Spleen (tissue), 11 donors: ENCODE data around the gene KLHL22. TPM values are rescaled to one million over a fixed set of nuclear protein-coding genes. Genes with fewer than 3 reads are reported as not detected.
"Not testable (repeated sequence)": the region's sequence is repeated elsewhere in the genome, so short reads cannot be mapped to it uniquely, and the experiment has no call there.

Experiments used
- DNase-seq: peaks from one replicate; pipeline ENCODE4 v3.0.0-alpha.2; 2020
- H3K27ac ChIP-seq, 8 donors: fragments of 200-600 bp; sonication (generic) in 7 of 8; 1 replicate in 4 of 8; 2 replicates in 4 of 8; pipeline versions ENCODE4 v1.5.0 to v1.8.0; 2016 to 2021; ENCODE audit warnings: inconsistent platforms in 4 of 8, mild to moderate bottlenecking in 4 of 8, moderate library complexity in 1 of 8
- H3K27me3 ChIP-seq, 7 donors: fragments of 200-600 bp; sonication (generic) in 6 of 7; replicated peaks in 1 of 7; 1 replicate in 4 of 7; 2 replicates in 3 of 7; pipeline versions ENCODE4 v1.5.0 to v1.8.0; 2016 to 2021; ENCODE audit warnings: inconsistent platforms in 3 of 7, mild to moderate bottlenecking in 1 of 7
- H3K36me3 ChIP-seq, 6 donors: fragments of 200-600 bp; sonication (generic) in 5 of 6; 1 replicate in 4 of 6; 2 replicates in 2 of 6; pipeline versions ENCODE4 v1.5.0 to v1.8.0; 2016 to 2021; ENCODE audit warnings: inconsistent platforms in 2 of 6
- H3K4me1 ChIP-seq, 6 donors: fragments of 200-600 bp; sonication (generic) in 5 of 6; 1 replicate in 3 of 6; 2 replicates in 3 of 6; pipeline versions ENCODE4 v1.5.0 to v1.8.0; 2016 to 2021; ENCODE audit warnings: inconsistent platforms in 3 of 6
- H3K4me3 ChIP-seq, 8 donors: fragments of 200-600 bp; sonication (generic) in 7 of 8; 1 replicate in 4 of 8; 2 replicates in 4 of 8; pipeline versions ENCODE4 v1.5.0 to v1.8.0; 2016 to 2021; ENCODE audit warnings: inconsistent platforms in 4 of 8, mild to moderate bottlenecking in 4 of 8, moderate library complexity in 2 of 8
- H3K9me3 ChIP-seq, 8 donors: fragments of 200-600 bp; sonication (generic) in 7 of 8; 1 replicate in 4 of 8; 2 replicates in 4 of 8; pipeline versions ENCODE4 v1.5.0 to v1.8.0; 2016 to 2021; ENCODE audit warnings: inconsistent platforms in 4 of 8
- CTCF ChIP-seq, 11 experiments: fragments of 200-600 bp in 7 of 11; fragments of 450-650 bp in 4 of 11; sonication (generic) in 4 of 11; IDR thresholded peaks in 8 of 11; conservative IDR thresholded peaks in 3 of 11; 1 replicate in 7 of 11; 2 replicates in 4 of 11; pipeline versions ENCODE4 v1.4.0 to v1.8.0; 2016 to 2021; ENCODE audit warnings: antibody characterized with exemption in 11 of 11, inconsistent platforms in 4 of 11, mild to moderate bottlenecking in 1 of 11
- POLR2A ChIP-seq, 3 donors: fragments of 450-650 bp; IDR thresholded peaks; one replicate each; pipeline ENCODE4 v1.5.1; 2017; ENCODE audit warnings: antibody characterized with exemption in 3 of 3, mild to moderate bottlenecking in 1 of 3
- POLR2AphosphoS5 ChIP-seq, 3 donors: sonication (generic); formaldehyde crosslinking; IDR thresholded peaks; one replicate each; pipeline ENCODE4 v1.5.1; 2017; ENCODE audit warnings: antibody characterized with exemption in 3 of 3
- WGBS, 5 donors: extraction: QIAGEN DNeasy Blood & Tissue Kit in 3 of 5; methylation state at CpG; one replicate each; pipeline versions ENCODE4 v1.1.5 to v1.1.7; 2013 to 2018; 5-methylcytosine and 5-hydroxymethylcytosine counted together
- intact Hi-C: fragments of 100-400 bp; cut with DNase I; formaldehyde crosslinking; loops from one replicate; pipeline ENCODE4 v1.15.0; 2023; ENCODE audit warnings: low total_unique reads
- polyA plus RNA-seq, 3 donors: library from polyadenylated mRNA; stranded (reverse); fragments of 200-250 nt; gene quantifications; one replicate each; pipeline ENCODE4 v1.2.1, GENCODE V29; 2013
- total RNA-seq, 7 donors: library from RNA; depleted of rRNA in 3 of 7; stranded (reverse); fragments of >200 nt in 3 of 7; fragmentation: NEBNext Ultra II Directional in 4 of 7; extraction: Animal tissue kit (Norgen Biotek cat#: 25700) in 4 of 7; gene quantifications; one replicate each; pipeline versions ENCODE4 v1.1.0 to v1.2.1, GENCODE V29; 2016 to 2021
- donor health status: healthy with polysubstance abuse.
- donor health status: DM: no; HTN: no; CAD: no; lungs with moderate emphysema.
- donor health status: DM: no; HTN: no; CAD: no.
- donor health status: Bipolar disorder and iron deficiency.
- donor health status: healthy.
- donor health status: DM: no; HTN: no; CAD: no.
- donor health status: DM: yes; HTN: yes; CAD: no.

KLHL22 gene
- total and polyA plus RNA-seq, 10 donors: 14.0 to 40.6 (median 28.6) TPM

GRCh38 chr22:20421507-20421874 is 74.1 kb downstream of the KLHL22 start:
- Histone ChIP-seq H3K9me3 (no peaks in the 10 kb centered on the region), H3K36me3 (peaks cover 0 to 15% (median 0%) of the 10 kb centered on the region in 6 donors), H3K4me1 (peaks cover 14 to 50% (median 33%) of the 10 kb centered on the region in 6 donors), H3K27me3 (peaks cover 0 to 40% (median 26%) of the 10 kb centered on the region in 7 donors), H3K27ac (no peak overlapping the region), H3K4me3 (no peak overlapping the region)
- intact Hi-C loops: no loop called here
- TF ChIP-seq POLR2AphosphoS5 (IDR thresholded peaks at IDR 0.05) (no peak), POLR2A (IDR thresholded peaks at IDR 0.05) (no peak), CTCF (IDR thresholded peaks at IDR 0.05 in 8 of 11, conservative IDR thresholded peaks at IDR 0.05 in 3 of 11) (no peak)
- DNase-seq: no peak
- WGBS, 5 donors: 91 to 98% (median 92%) methylated on average over 7 of the region's 7 CpGs

- H3K36me3 ChIP-seq: peaks cover 0 to 6% (median 0%) of the 10 kb centered on the region in 6 donors
- peaks cover 0 to 28% (median 14%) of the 10 kb centered on the region in 7 donors for H3K27me3 ChIP-seq
- no peak overlapping the region for H3K4me3 ChIP-seq
- peak; percentile 41 for DNase-seq
- intact Hi-C loops: no loop called here
- TF ChIP-seq POLR2AphosphoS5 (IDR thresholded peaks at IDR 0.05): no peak
- no peak for TF ChIP-seq CTCF (IDR thresholded peaks at IDR 0.05 in 8 of 11, conservative IDR thresholded peaks at IDR 0.05 in 3 of 11)
- no peak for TF ChIP-seq POLR2A (IDR thresholded peaks at IDR 0.05)
- H3K9me3 ChIP-seq: no peaks in the 10 kb centered on the region
- WGBS, 5 donors: 85 to 91% (median 89%) methylated on average over 11 of the region's 11 CpGs
- H3K4me1 ChIP-seq: peaks cover 8 to 38% (median 22%) of the 10 kb centered on the region in 6 donors
- H3K27ac ChIP-seq: no peak overlapping the region
Measured at GRCh38 chr22:20420157-20420842, 75.3 kb downstream of the KLHL22 start.

GRCh38 chr22:20419664-20419951 is 76.0 kb downstream of the KLHL22 start:
- Histone ChIP-seq H3K27me3 (peaks cover 0 to 21% (median 7%) of the 10 kb centered on the region in 7 donors), H3K36me3 (no peaks in the 10 kb centered on the region), H3K9me3 (no peaks in the 10 kb centered on the region), H3K27ac (no peak overlapping the region), H3K4me3 (no peak overlapping the region), H3K4me1 (peaks cover 3 to 31% (median 15%) of the 10 kb centered on the region in 6 donors)
- WGBS, 5 donors: 87 to 91% (median 90%) methylated on average over 2 of the region's 2 CpGs
- intact Hi-C loops: loop anchor here (2.0 to 5.0 kb wide), 2 partner anchors 38 to 77 kb away; no protein-coding TSS in a partner anchor
- DNase-seq: no peak
- TF ChIP-seq POLR2A (IDR thresholded peaks at IDR 0.05) (no peak), POLR2AphosphoS5 (IDR thresholded peaks at IDR 0.05) (no peak), CTCF (IDR thresholded peaks at IDR 0.05 in 8 of 11, conservative IDR thresholded peaks at IDR 0.05 in 3 of 11) (no peak)

GRCh38 chr22:20418211-20418788 is 77.3 kb downstream of the KLHL22 start:
- Histone ChIP-seq H3K4me3 (peak overlapping the region; percentile 11 to 63 (median 32)), H3K4me1 (peaks cover 3 to 18% (median 9%) of the 10 kb centered on the region in 6 donors), H3K36me3 (no peaks in the 10 kb centered on the region), H3K9me3 (no peaks in the 10 kb centered on the region), H3K27me3 (peaks cover 0 to 8% (median 0%) of the 10 kb centered on the region in 7 donors), H3K27ac (peak overlapping the region in 5 of 8 donors; percentile 23 to 61 (median 44))
- WGBS, 5 donors: 18 to 24% (median 20%) methylated on average over 30 to 42 of the region's 42 CpGs
- intact Hi-C loops: loop anchor here (2.0 to 5.0 kb wide), 2 partner anchors 39 to 79 kb away; no protein-coding TSS in a partner anchor
- peak; percentile 41 to 99 (median 75) for TF ChIP-seq CTCF (IDR thresholded peaks at IDR 0.05 in 8 of 11, conservative IDR thresholded peaks at IDR 0.05 in 3 of 11)
- TF ChIP-seq POLR2AphosphoS5 (IDR thresholded peaks at IDR 0.05): peak; percentile 16 to 79 (median 68)
- no peak for TF ChIP-seq POLR2A (IDR thresholded peaks at IDR 0.05)
- DNase-seq: peak; percentile 94

- DNase-seq, H3K27ac ChIP-seq, H3K4me3 ChIP-seq, H3K9me3 ChIP-seq, H3K36me3 ChIP-seq, H3K27me3 ChIP-seq: not testable (repeated sequence)
- peaks cover 3 to 12% (median 7%) of the 10 kb centered on the region in 6 donors for H3K4me1 ChIP-seq
- intact Hi-C loops: loop anchor here (5.0 kb wide), 1 partner anchor 42 kb away; no protein-coding TSS in a partner anchor
- 75 to 88% (median 79%) methylated on average over 3 of the region's 3 CpGs for WGBS, 5 donors
Measured at GRCh38 chr22:20415699-20416098, 79.9 kb downstream of the KLHL22 start.

- not testable (repeated sequence) for H3K4me3 ChIP-seq, H3K9me3 ChIP-seq, H3K27me3 ChIP-seq, DNase-seq, H3K27ac ChIP-seq, H3K36me3 ChIP-seq
- 86 to 95% (median 93%) methylated on average over 3 of the region's 3 CpGs for WGBS, 5 donors
- intact Hi-C loops: loop anchor here (5.0 kb wide), 1 partner anchor 42 kb away; no protein-coding TSS in a partner anchor
- peaks cover 3 to 12% (median 7%) of the 10 kb centered on the region in 6 donors for H3K4me1 ChIP-seq
Measured at GRCh38 chr22:20415241-20415640, 80.4 kb downstream of the KLHL22 start.
